ENCODE measurements around the gene TSC22D4. TPM values are rescaled to one million over a fixed set of nuclear protein-coding genes. Genes with fewer than 3 reads are reported as not detected.

TSC22D4 gene
- total RNA-seq, 3 donors from 2014 or later = 17.0 to 23.7 (median 19.7) TPM

DNA sequence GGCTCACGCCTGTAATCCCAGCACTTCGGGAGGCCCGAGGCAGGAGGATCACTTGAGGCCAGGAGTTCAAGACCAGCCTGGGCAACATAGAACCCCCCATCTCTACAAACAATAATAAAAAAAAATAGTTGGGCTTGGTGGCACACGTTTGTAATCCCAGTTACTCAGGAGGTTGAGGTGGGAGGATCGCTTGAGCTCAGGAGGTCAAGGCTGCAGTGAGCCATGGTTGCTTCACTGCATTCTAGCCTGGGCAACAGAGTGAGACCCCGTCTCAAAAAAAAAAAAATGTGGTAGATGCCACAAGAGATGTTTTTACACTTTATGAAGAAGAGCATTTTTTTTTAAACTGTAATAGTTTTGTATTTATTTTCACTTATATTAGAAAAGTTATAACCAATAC lies 17.5 kb upstream of the TSC22D4 start:
- Histone ChIP-seq H3K9me3 (no peaks in the 10 kb centered on the region), H3K27ac (no peak overlapping the region), H3K4me3 (no peak overlapping the region), H3K27me3 (no peaks in the 10 kb centered on the region), H3K36me3 (no peaks in the 10 kb centered on the region), H3K4me1 (no peaks in the 10 kb centered on the region)
- TF ChIP-seq POLR2A (IDR thresholded peaks at IDR 0.05) (no peak), POLR2AphosphoS5 (IDR thresholded peaks at IDR 0.05) (no peak)
- TF ChIP-seq, protein P1, sequence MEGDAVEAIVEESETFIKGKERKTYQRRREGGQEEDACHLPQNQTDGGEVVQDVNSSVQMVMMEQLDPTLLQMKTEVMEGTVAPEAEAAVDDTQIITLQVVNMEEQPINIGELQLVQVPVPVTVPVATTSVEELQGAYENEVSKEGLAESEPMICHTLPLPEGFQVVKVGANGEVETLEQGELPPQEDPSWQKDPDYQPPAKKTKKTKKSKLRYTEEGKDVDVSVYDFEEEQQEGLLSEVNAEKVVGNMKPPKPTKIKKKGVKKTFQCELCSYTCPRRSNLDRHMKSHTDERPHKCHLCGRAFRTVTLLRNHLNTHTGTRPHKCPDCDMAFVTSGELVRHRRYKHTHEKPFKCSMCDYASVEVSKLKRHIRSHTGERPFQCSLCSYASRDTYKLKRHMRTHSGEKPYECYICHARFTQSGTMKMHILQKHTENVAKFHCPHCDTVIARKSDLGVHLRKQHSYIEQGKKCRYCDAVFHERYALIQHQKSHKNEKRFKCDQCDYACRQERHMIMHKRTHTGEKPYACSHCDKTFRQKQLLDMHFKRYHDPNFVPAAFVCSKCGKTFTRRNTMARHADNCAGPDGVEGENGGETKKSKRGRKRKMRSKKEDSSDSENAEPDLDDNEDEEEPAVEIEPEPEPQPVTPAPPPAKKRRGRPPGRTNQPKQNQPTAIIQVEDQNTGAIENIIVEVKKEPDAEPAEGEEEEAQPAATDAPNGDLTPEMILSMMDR (IDR thresholded peaks at IDR 0.05) = no peak
- intact Hi-C loops (cut with DNase I; ENCODE audit: low total_unique reads) = no loop called here
- no peak for DNase-seq (ENCODE audit: low spot score in 2 of 2)

DNA sequence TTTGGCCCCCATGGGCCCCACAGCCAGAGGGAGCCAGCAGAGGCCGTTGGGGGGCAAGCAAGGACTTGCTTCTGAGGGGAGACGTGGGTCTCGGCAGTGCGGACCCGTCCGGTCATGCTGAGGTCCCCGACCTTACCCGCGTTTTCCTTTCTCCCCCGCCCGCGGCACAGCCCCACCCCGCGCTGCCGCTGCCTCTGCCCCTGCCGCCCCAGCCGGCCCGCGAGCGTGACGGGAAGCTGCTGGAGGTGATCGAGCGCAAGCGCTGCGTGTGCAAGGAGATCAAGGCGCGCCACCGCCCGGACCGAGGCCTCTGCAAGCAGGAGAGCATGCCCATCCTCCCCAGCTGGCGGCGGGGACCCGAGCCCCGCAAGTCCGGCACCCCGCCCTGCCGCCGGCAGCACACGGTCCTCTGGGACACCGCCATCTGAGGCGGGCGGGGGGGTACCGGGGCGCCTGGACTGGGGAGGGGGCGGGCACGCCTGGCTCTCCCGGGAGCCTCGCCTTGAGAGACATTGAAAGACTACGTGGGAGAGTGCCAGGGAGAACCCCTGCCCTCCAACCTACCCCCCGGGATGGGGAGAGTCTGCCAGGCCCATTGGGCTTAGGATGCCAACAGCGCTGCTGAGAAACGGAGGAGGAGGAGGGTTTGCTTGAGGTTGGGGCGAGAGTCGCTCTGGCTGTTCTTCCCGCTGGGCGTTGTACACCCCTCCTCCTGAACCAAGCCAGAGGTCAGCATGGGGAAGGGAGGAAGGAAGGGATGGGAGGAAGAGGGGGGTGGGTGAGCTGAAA lies 14.7 kb upstream of the TSC22D4 start:
- peak overlapping the region in 1 of 2 donors; percentile 55 for H3K27ac ChIP-seq
- intact Hi-C loops (cut with DNase I; ENCODE audit: low total_unique reads) = no loop called here
- DNase-seq (ENCODE audit: low spot score in 2 of 2) = no peak
- no peaks in the 10 kb centered on the region for H3K9me3 ChIP-seq
- peak overlapping the region; percentile 32 to 65 (median 35) for H3K4me3 ChIP-seq
- TF ChIP-seq POLR2AphosphoS5 (IDR thresholded peaks at IDR 0.05) (no peak), POLR2A (IDR thresholded peaks at IDR 0.05) (no peak)
- TF ChIP-seq, protein P1 (IDR thresholded peaks at IDR 0.05) = no peak
- H3K36me3 ChIP-seq = no peaks in the 10 kb centered on the region
- no peaks in the 10 kb centered on the region for H3K4me1 ChIP-seq
- no peaks in the 10 kb centered on the region for H3K27me3 ChIP-seq

DNA sequence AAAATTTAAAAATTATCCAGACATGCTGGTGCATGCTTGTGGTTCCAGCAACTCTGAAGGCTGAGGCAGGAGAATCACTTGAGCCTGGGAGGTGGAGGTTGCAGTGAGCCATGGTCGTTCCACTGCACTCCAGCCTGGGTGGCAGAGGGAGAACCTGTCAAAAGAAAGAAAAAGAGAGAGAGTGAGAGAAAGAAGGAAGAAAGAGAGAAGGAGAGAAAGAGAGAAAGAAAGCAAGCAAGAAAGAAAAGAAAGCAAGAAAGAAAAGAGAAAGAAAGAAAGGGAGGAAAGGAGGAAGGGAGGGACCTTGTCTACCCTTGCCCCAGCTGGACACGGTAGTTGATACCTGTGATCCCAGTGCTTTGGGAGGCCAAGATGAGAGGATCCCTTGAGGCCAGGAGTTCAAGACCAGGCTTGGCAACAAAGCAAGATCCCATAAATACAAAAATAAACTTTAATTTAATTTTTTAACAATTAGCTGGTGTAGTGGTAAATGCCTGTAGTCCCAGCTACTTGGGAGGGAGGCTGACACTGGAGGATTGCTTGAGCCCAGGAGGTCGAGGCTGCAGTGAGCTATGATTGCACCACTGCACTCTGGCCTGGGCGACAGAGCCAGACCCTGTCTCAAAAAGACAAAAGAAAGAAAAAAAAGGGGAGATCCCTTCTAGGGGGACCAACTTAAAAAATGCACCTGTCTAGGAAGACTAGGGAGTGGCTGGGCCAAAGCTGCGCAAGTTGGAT lies 13.9 kb upstream of the TSC22D4 start:
- Histone ChIP-seq H3K9me3 (no peaks in the 10 kb centered on the region), H3K4me3 (peak overlapping the region; percentile 32 to 65 (median 35)), H3K4me1 (no peaks in the 10 kb centered on the region), H3K27me3 (no peaks in the 10 kb centered on the region), H3K27ac (no peak overlapping the region), H3K36me3 (no peaks in the 10 kb centered on the region)
- intact Hi-C loops (cut with DNase I; ENCODE audit: low total_unique reads) = no loop called here
- TF ChIP-seq, protein P1 (IDR thresholded peaks at IDR 0.05) = no peak
- no peak for DNase-seq (ENCODE audit: low spot score in 2 of 2)

DNA sequence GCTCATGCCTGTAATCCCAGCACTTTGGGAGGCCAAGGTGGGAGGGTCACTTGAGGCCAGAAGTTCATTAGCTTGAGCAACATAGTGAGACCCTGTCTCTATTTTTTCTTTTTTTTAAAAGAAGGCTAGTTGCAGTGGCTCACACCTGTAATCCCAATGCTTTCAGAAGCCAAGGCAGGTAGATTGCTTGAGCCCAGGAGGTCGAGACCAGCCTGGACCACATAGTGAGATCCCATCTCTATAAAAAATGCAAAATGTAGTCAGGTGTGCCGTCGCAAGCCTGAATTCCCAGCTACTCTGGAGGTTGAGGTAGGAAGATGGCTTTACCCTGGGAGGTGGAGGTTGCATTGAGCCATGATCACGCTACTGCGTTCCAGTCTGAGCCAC lies 12.2 kb upstream of the TSC22D4 start:
- H3K27ac ChIP-seq = no peak overlapping the region
- H3K27me3 ChIP-seq = no peaks in the 10 kb centered on the region
- no peaks in the 10 kb centered on the region for H3K4me1 ChIP-seq
- no peaks in the 10 kb centered on the region for H3K36me3 ChIP-seq
- no peak for DNase-seq (ENCODE audit: low spot score in 2 of 2)
- H3K9me3 ChIP-seq = no peaks in the 10 kb centered on the region
- intact Hi-C loops (cut with DNase I; ENCODE audit: low total_unique reads) = no loop called here
- TF ChIP-seq POLR2AphosphoS5 (IDR thresholded peaks at IDR 0.05) (no peak), POLR2A (IDR thresholded peaks at IDR 0.05) (no peak)
- TF ChIP-seq, protein P1 (IDR thresholded peaks at IDR 0.05) = no peak
- H3K4me3 ChIP-seq = no peak overlapping the region
